Mesendoderm (in vitro differentiated cells): ENCODE results near the gene THSD1.
A peak's percentile ranks its signal among the peaks of the same experiment; 100 is the strongest.

Experiments used
- DNase-seq: peaks from one replicate; pipeline ENCODE4 v3.0.0; 2013
- H2AK5ac ChIP-seq: 2 replicates; pipeline ENCODE4 v1.6.1; 2013; ENCODE audit warnings: low read length, inconsistent platforms
- H2BK120ac ChIP-seq: 2 replicates; pipeline ENCODE4 v1.6.1; 2013; ENCODE audit warnings: low read depth, mild to moderate bottlenecking, low read length, moderate library complexity, mixed read lengths
- H2BK15ac ChIP-seq: replicated peaks from 2 replicates; pipeline ENCODE4 v1.6.1; 2013; ENCODE audit warnings: low read depth, mild to moderate bottlenecking, moderate library complexity
- H2BK5ac ChIP-seq: 2 replicates; pipeline ENCODE4 v1.6.1; 2013; ENCODE audit warnings: low read length, inconsistent platforms
- H3K18ac ChIP-seq: 2 replicates; pipeline ENCODE4 v1.6.1; 2013; ENCODE audit warnings: mild to moderate bottlenecking, low read length, mixed read lengths
- H3K23ac ChIP-seq: one replicate; pipeline ENCODE4 v1.6.1; 2013; ENCODE audit warnings: low read length
- H3K27ac ChIP-seq: 2 replicates; pipeline ENCODE4 v1.5.1; 2013; ENCODE audit warnings: low read depth, mild to moderate bottlenecking, inconsistent platforms, low read length, moderate library complexity
- H3K27me3 ChIP-seq: 2 replicates; pipeline ENCODE4 v1.6.1; 2013; ENCODE audit warnings: low read length, control low read depth, mild to moderate bottlenecking, inconsistent platforms; ENCODE audit not compliant: insufficient read depth, poor library complexity
- H3K36me3 ChIP-seq: 2 replicates; pipeline ENCODE4 v1.6.1; 2013; ENCODE audit warnings: low read length, inconsistent platforms; ENCODE audit not compliant: control insufficient read depth, insufficient read depth
- H3K4ac ChIP-seq: one replicate; pipeline ENCODE4 v1.6.1; 2013; ENCODE audit warnings: low read depth, mild to moderate bottlenecking, low read length, moderate library complexity
- H3K4me1 ChIP-seq: 2 replicates; pipeline ENCODE4 v1.6.1; 2013; ENCODE audit warnings: low read depth, low read length, inconsistent platforms; ENCODE audit not compliant: control insufficient read depth
- H3K4me2 ChIP-seq: 2 replicates; pipeline ENCODE4 v1.6.1; 2013; ENCODE audit warnings: low read length
- H3K4me3 ChIP-seq: 2 replicates; pipeline ENCODE4 v1.5.1; 2013; ENCODE audit warnings: mild to moderate bottlenecking, low read length
- H3K56ac ChIP-seq: one replicate; pipeline ENCODE4 v1.6.1; 2013; ENCODE audit warnings: low read length
- H3K79me1 ChIP-seq: 2 replicates; pipeline ENCODE4 v1.6.1; 2013; ENCODE audit warnings: low read length, inconsistent platforms
- H3K79me2 ChIP-seq: 2 replicates; pipeline ENCODE4 v1.6.1; 2013; ENCODE audit warnings: mild to moderate bottlenecking, low read length; ENCODE audit not compliant: control insufficient read depth, insufficient read depth
- H3K9ac ChIP-seq: 2 replicates; pipeline ENCODE4 v1.6.1; 2013; ENCODE audit warnings: low read length, inconsistent platforms
- H4K5ac ChIP-seq: one replicate; pipeline ENCODE4 v1.6.1; 2013; ENCODE audit warnings: low read length
- H4K8ac ChIP-seq: one replicate; pipeline ENCODE4 v1.6.1; 2013; ENCODE audit warnings: low read depth, mild to moderate bottlenecking, control low read depth, low read length, moderate library complexity
- WGBS: extraction: QIAGEN DNeasy Blood & Tissue Kit; methylation state at CpG from one replicate; pipeline ENCODE4 v1.1.7; 2013; ENCODE audit warnings: low lambda C conversion rate, missing lambda C conversion rate; ENCODE audit not compliant: insufficient coverage; ENCODE audit errors: extremely low coverage; 5-methylcytosine and 5-hydroxymethylcytosine counted together

THSD1 gene

GRCh38 chr13:52447354-52447753 lies 41.4 kb upstream of the THSD1 start:
- no peaks in the 10 kb centered on the region for H3K27me3 ChIP-seq
- H3K36me3 ChIP-seq, result no peaks in the 10 kb centered on the region
- H4K8ac ChIP-seq, result no peak overlapping the region
- H2BK120ac ChIP-seq, result no peak overlapping the region
- no CpG with 5 or more reads among the region's 2 CpGs for WGBS
- H2AK5ac ChIP-seq, result no peak overlapping the region
- H3K4me2 ChIP-seq, result no peak overlapping the region
- H3K9ac ChIP-seq, result no peak overlapping the region
- no peak overlapping the region for H3K27ac ChIP-seq
- no peaks in the 10 kb centered on the region for H3K4me1 ChIP-seq
- H3K4ac ChIP-seq, result no peak overlapping the region
- no peak for DNase-seq
- peaks cover 10% of the 10 kb centered on the region for H3K79me1 ChIP-seq
- no peak overlapping the region for H3K18ac ChIP-seq
- H2BK15ac ChIP-seq, result no peak overlapping the region
- H3K23ac ChIP-seq, result no peak overlapping the region
- H3K56ac ChIP-seq, result no peak overlapping the region
- no peak overlapping the region for H3K4me3 ChIP-seq
- H4K5ac ChIP-seq, result no peak overlapping the region
- no peak overlapping the region for H2BK5ac ChIP-seq
- peaks cover 17% of the 10 kb centered on the region for H3K79me2 ChIP-seq

- WGBS, result no CpG with 5 or more reads among the region's 1 CpG
- no peak overlapping the region for H3K9ac ChIP-seq
Measured at GRCh38 chr13:52446265-52446664, 40.3 kb upstream of the THSD1 start.

GRCh38 chr13:52432456-52432855 lies 26.5 kb upstream of the THSD1 start:
- Histone ChIP-seq H3K79me1 (no peaks in the 10 kb centered on the region), H2BK120ac (no peak overlapping the region), H3K27me3 (no peaks in the 10 kb centered on the region), H2BK15ac (no peak overlapping the region), H3K4ac (no peak overlapping the region), H2BK5ac (no peak overlapping the region), H3K9ac (no peak overlapping the region), H3K36me3 (no peaks in the 10 kb centered on the region), H3K4me1 (no peaks in the 10 kb centered on the region), H3K79me2 (no peaks in the 10 kb centered on the region), H3K27ac (no peak overlapping the region), H2AK5ac (no peak overlapping the region), H4K8ac (no peak overlapping the region), H3K18ac (no peak overlapping the region), H4K5ac (no peak overlapping the region), H3K4me3 (no peak overlapping the region), H3K56ac (no peak overlapping the region), H3K4me2 (no peak overlapping the region), H3K23ac (no peak overlapping the region)
- no CpG with 5 or more reads among the region's 2 CpGs for WGBS
- no peak for DNase-seq

More at GRCh38 chr13:52446265-52446664, 40.3 kb upstream of the THSD1 start:
- no peak overlapping the region for H3K4ac ChIP-seq
- no peak overlapping the region for H2AK5ac ChIP-seq
- no peak overlapping the region for H3K4me3 ChIP-seq
- peaks cover 17% of the 10 kb centered on the region for H3K79me2 ChIP-seq
- no peak overlapping the region for H2BK120ac ChIP-seq
- no peak overlapping the region for H4K5ac ChIP-seq
- no peak overlapping the region for H3K23ac ChIP-seq
- H3K18ac ChIP-seq, result no peak overlapping the region
- no peaks in the 10 kb centered on the region for H3K4me1 ChIP-seq
- H4K8ac ChIP-seq, result no peak overlapping the region
- no peak for DNase-seq
- H3K79me1 ChIP-seq, result peaks cover 10% of the 10 kb centered on the region
- H3K4me2 ChIP-seq, result no peak overlapping the region
- no peaks in the 10 kb centered on the region for H3K27me3 ChIP-seq
- H2BK5ac ChIP-seq, result no peak overlapping the region
- no peak overlapping the region for H3K56ac ChIP-seq
- H2BK15ac ChIP-seq, result no peak overlapping the region
- H3K27ac ChIP-seq, result no peak overlapping the region
- H3K36me3 ChIP-seq, result no peaks in the 10 kb centered on the region

GRCh38 chr13:52428295-52428694 lies 22.3 kb upstream of the THSD1 start:
- DNase-seq, result peak; percentile 86
- no CpG with 5 or more reads among the region's 2 CpGs for WGBS
- H3K4me3 ChIP-seq, result no peak overlapping the region

GRCh38 chr13:52421216-52421615 lies 15.2 kb upstream of the THSD1 start:
- WGBS, result no CpG with 5 or more reads among the region's 3 CpGs
- Histone ChIP-seq H2BK5ac (no peak overlapping the region), H2BK120ac (no peak overlapping the region), H4K8ac (no peak overlapping the region), H3K4me2 (no peak overlapping the region), H3K4me3 (no peak overlapping the region), H3K23ac (no peak overlapping the region), H3K9ac (no peak overlapping the region), H3K36me3 (no peaks in the 10 kb centered on the region), H3K56ac (no peak overlapping the region), H3K4me1 (no peaks in the 10 kb centered on the region), H3K27ac (no peak overlapping the region), H3K4ac (no peak overlapping the region), H4K5ac (no peak overlapping the region), H2AK5ac (no peak overlapping the region), H2BK15ac (no peak overlapping the region), H3K27me3 (no peaks in the 10 kb centered on the region), H3K18ac (no peak overlapping the region), H3K79me1 (no peaks in the 10 kb centered on the region), H3K79me2 (no peaks in the 10 kb centered on the region)
- DNase-seq, result no peak

More at GRCh38 chr13:52428295-52428694, 22.3 kb upstream of the THSD1 start:
- no peak overlapping the region for H3K4ac ChIP-seq
- H2AK5ac ChIP-seq, result no peak overlapping the region
- no peaks in the 10 kb centered on the region for H3K4me1 ChIP-seq
- H4K8ac ChIP-seq, result no peak overlapping the region
- H4K5ac ChIP-seq, result no peak overlapping the region
- no peak overlapping the region for H2BK120ac ChIP-seq
- no peak overlapping the region for H2BK5ac ChIP-seq
- H3K23ac ChIP-seq, result no peak overlapping the region
- no peaks in the 10 kb centered on the region for H3K79me1 ChIP-seq
- no peaks in the 10 kb centered on the region for H3K36me3 ChIP-seq
- no peak overlapping the region for H2BK15ac ChIP-seq
- peak overlapping the region; percentile 57 for H3K27ac ChIP-seq
- no peaks in the 10 kb centered on the region for H3K27me3 ChIP-seq
- no peak overlapping the region for H3K9ac ChIP-seq
- H3K56ac ChIP-seq, result peak overlapping the region; percentile 44
- no peak overlapping the region for H3K4me2 ChIP-seq
- no peak overlapping the region for H3K18ac ChIP-seq
- H3K79me2 ChIP-seq, result no peaks in the 10 kb centered on the region

GRCh38 chr13:52419080-52419479 lies 13.1 kb upstream of the THSD1 start:
- H3K4me3 ChIP-seq, result no peak overlapping the region
- no peak overlapping the region for H3K4ac ChIP-seq
- H3K4me1 ChIP-seq, result no peaks in the 10 kb centered on the region
- no CpG with 5 or more reads among the region's 1 CpG for WGBS
- no peak overlapping the region for H3K56ac ChIP-seq
- H3K27me3 ChIP-seq, result no peaks in the 10 kb centered on the region
- no peaks in the 10 kb centered on the region for H3K79me1 ChIP-seq
- no peak overlapping the region for H4K8ac ChIP-seq
- H3K79me2 ChIP-seq, result no peaks in the 10 kb centered on the region
- no peak for DNase-seq
- no peak overlapping the region for H3K23ac ChIP-seq
- H2AK5ac ChIP-seq, result no peak overlapping the region
- no peak overlapping the region for H3K9ac ChIP-seq
- no peak overlapping the region for H3K18ac ChIP-seq
- H2BK5ac ChIP-seq, result no peak overlapping the region
- no peak overlapping the region for H2BK15ac ChIP-seq
- peaks cover 1% of the 10 kb centered on the region for H3K36me3 ChIP-seq
- H2BK120ac ChIP-seq, result no peak overlapping the region
- no peak overlapping the region for H3K27ac ChIP-seq
- H4K5ac ChIP-seq, result no peak overlapping the region
- H3K4me2 ChIP-seq, result no peak overlapping the region
